SU-DHL-6 (cell line): ENCODE measurements around the gene IL17REL.

Source experiments
- CTCF ChIP-seq: fragments of 200-600 bp; sonication (generic); IDR thresholded peaks from one replicate; pipeline ENCODE4 v1.5.1; 2017; ENCODE audit warnings: antibody characterized with exemption, mild to moderate bottlenecking, low read length, moderate library complexity; ENCODE audit not compliant: insufficient read depth, poor library complexity, severe bottlenecking
- EZH2phosphoT487 ChIP-seq: fragments of 200-600 bp; sonication (generic), shearing (Covaris generic); conservative IDR thresholded peaks from 2 replicates; pipeline ENCODE4 v1.6.1; 2018; ENCODE audit warnings: mild to moderate bottlenecking, antibody characterized with exemption, low read length, moderate library complexity, mixed read lengths

- no peak for TF ChIP-seq EZH2phosphoT487
- no peak for TF ChIP-seq CTCF
Measured at GRCh38 chr22:49997251-49997599, 15.3 kb downstream of the IL17REL start.
